PC-3 (cell line): Measurements from ENCODE around the gene C1orf21. TPM values are rescaled to one million over a fixed set of nuclear protein-coding genes. Genes with fewer than 3 reads are reported as not detected.

Source experiments
- ATAC-seq: fragments of 200-7000 bp; cut with Tn5 transposase; 2 replicates; pipeline ENCODE4 v1.9.1; 2020; ENCODE audit warnings: mild to moderate bottlenecking, moderate library complexity
- BruUV-seq: library from RNA; stranded (reverse); fragments of 400-500 nt; replicated peaks from 2 replicates; lab custom pipeline; 2021; lab: Mats Ljungman, UMichigan
- CTCF ChIA-PET: fragments of 300-600 bp; sonication (Branson Sonifier 250); formaldehyde crosslinking; loops from one replicate; lab custom pipeline; 2022; ENCODE audit warnings: antibody characterized with exemption; lab: Charles Lee
- POLR2A ChIA-PET: fragments of 300-600 bp; sonication (Branson Sonifier 250); formaldehyde crosslinking; loops from one replicate; lab custom pipeline; 2022; ENCODE audit warnings: antibody characterized with exemption; ENCODE audit not compliant: unreplicated experiment; lab: Charles Lee
- DNase-seq: peaks from one replicate; pipeline ENCODE4 v3.0.0-alpha.2; 2015
- H2AFZ ChIP-seq: fragments of 300-600 bp; sonication (generic); 2 replicates; pipeline ENCODE4 v1.6.0; 2016; ENCODE audit warnings: antibody characterized with exemption, low read length
- H3F3A ChIP-seq: fragments of 300-600 bp; sonication (generic); one replicate; pipeline ENCODE4 v1.6.0; 2017; ENCODE audit warnings: antibody characterized with exemption, low read length, control low read depth, mild to moderate bottlenecking; ENCODE audit not compliant: unreplicated experiment
- H3K27ac ChIP-seq: fragments of 300-600 bp; sonication (generic); 2 replicates; pipeline ENCODE4 v1.5.1; 2016; ENCODE audit warnings: mild to moderate bottlenecking, low read length
- H3K27me3 ChIP-seq: fragments of 300-600 bp; sonication (generic); 2 replicates; pipeline ENCODE4 v1.6.1; 2016; ENCODE audit warnings: low read length, mixed read lengths
- H3K36me3 ChIP-seq: fragments of 300-600 bp; sonication (generic); 2 replicates; pipeline ENCODE4 v1.6.1; 2016; ENCODE audit warnings: low read depth, mixed run types, low read length, mixed read lengths
- H3K4me1 ChIP-seq: fragments of 300-600 bp; sonication (generic); 2 replicates; pipeline ENCODE4 v1.5.1; 2016; ENCODE audit warnings: low read length; ENCODE audit not compliant: insufficient read depth
- H3K4me2 ChIP-seq: fragments of 300-600 bp; sonication (generic); 2 replicates; pipeline ENCODE4 v1.6.0; 2016; ENCODE audit warnings: low read length
- H3K4me3 ChIP-seq: fragments of 300-600 bp; sonication (generic); 2 replicates; pipeline ENCODE4 v1.5.1; 2016; ENCODE audit warnings: mild to moderate bottlenecking, low read length, mixed read lengths
- H3K79me2 ChIP-seq: fragments of 300-600 bp; sonication (generic); 2 replicates; pipeline ENCODE4 v1.6.1; 2017; ENCODE audit warnings: low read length, mixed read lengths
- H3K9ac ChIP-seq: fragments of 300-600 bp; sonication (generic); 2 replicates; pipeline ENCODE4 v1.6.0; 2016; ENCODE audit warnings: mild to moderate bottlenecking, low read length
- H3K9me2 ChIP-seq: fragments of 300-600 bp; sonication (generic); replicated peaks from 2 replicates; pipeline ENCODE4 v1.6.1; 2016; ENCODE audit warnings: mixed run types, low read length, mixed read lengths
- H3K9me3 ChIP-seq: fragments of 300-600 bp; sonication (generic); 2 replicates; pipeline ENCODE4 v1.6.1; 2016; ENCODE audit warnings: low read length, mixed read lengths
- H4K20me1 ChIP-seq: fragments of 300-600 bp; sonication (generic); 2 replicates; pipeline ENCODE4 v1.6.1; 2016; ENCODE audit warnings: low read length, mixed read lengths
- CTCF ChIP-seq: fragments of 300-600 bp; sonication (generic); conservative IDR thresholded peaks from 2 replicates; pipeline ENCODE4 v1.5.1; 2017; ENCODE audit warnings: antibody characterized with exemption, low read depth, mild to moderate bottlenecking, low read length
- EZH2 ChIP-seq: fragments of 300-600 bp; sonication (generic); IDR thresholded peaks from one replicate; pipeline ENCODE4 v1.6.1; 2017; ENCODE audit warnings: antibody characterized with exemption, mild to moderate bottlenecking, low read length; ENCODE audit not compliant: unreplicated experiment
- EZH2phosphoT487 ChIP-seq: fragments of 300-600 bp; sonication (generic); IDR thresholded peaks from 2 replicates; pipeline ENCODE4 v1.6.1; 2018; ENCODE audit warnings: mild to moderate bottlenecking, antibody characterized with exemption, low read length, borderline replicate concordance
- intact Hi-C: fragments of 100-400 bp; cut with micrococcal nuclease; formaldehyde crosslinking; loops from 2 replicates; pipeline ENCODE4 v1.9.0; 2023
- total RNA-seq: library from RNA; depleted of rRNA; stranded (reverse); fragments of >200 nt; gene quantifications from 2 replicates; pipeline ENCODE4 v1.2.3, GENCODE V29; 2014

Gene C1orf21
- total RNA-seq, 1 experiment from 2014 or later = 1.3 TPM

DNA sequence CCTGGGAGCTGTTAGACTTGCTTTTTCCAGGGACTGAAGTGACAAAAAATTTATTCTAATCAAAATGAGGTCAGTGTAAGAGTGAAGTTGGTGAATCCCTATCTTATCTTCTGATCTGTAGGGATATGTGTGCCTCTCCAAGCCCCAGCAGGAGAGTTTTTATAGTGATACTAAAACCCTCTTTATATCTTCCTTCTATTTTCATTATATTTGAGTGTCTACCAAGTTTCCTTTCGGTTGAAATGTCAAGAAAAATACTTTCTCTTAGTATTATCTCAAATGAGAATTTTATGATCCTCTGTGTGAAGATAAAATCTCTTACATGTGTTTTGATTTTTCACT lies 18.9 kb downstream of the C1orf21 start:
- intact Hi-C loops = no loop called here
- no peak overlapping the region for H2AFZ ChIP-seq
- no peaks in the 10 kb centered on the region for H4K20me1 ChIP-seq
- no peaks in the 10 kb centered on the region for H3K36me3 ChIP-seq
- no peak overlapping the region for H3K4me3 ChIP-seq
- H3K9ac ChIP-seq = no peak overlapping the region
- H3K79me2 ChIP-seq = 0 out of 2 replicates have a peak, but pooled peaks cover 4% of the 10 kb centered on the region
- no peak for ATAC-seq
- no peak overlapping the region for H3K4me2 ChIP-seq
- H3K27me3 ChIP-seq = no peaks in the 10 kb centered on the region
- no peaks in the 10 kb centered on the region for H3K9me3 ChIP-seq
- DNase-seq = no peak
- ChIA-PET CTCF (no interaction called here), POLR2A (no interaction called here)
- H3K4me1 ChIP-seq = peaks cover 21% of the 10 kb centered on the region
- no TSS peak for BruUV-seq
- no peaks in the 10 kb centered on the region for H3K9me2 ChIP-seq
- TF ChIP-seq EZH2 (no peak), EZH2phosphoT487 (no peak), CTCF (no peak)
- no peaks in the 10 kb centered on the region for H3F3A ChIP-seq
- no peak overlapping the region for H3K27ac ChIP-seq

- H3K27ac ChIP-seq = no peak overlapping the region
Measured at GRCh38 chr1:184406479-184406878, 19.6 kb downstream of the C1orf21 start.

More at GRCh38 chr1:184406479-184406878, 19.6 kb downstream of the C1orf21 start:
- 0 out of 2 replicates have a peak, but pooled peaks cover 4% of the 10 kb centered on the region for H3K79me2 ChIP-seq
- H2AFZ ChIP-seq = no peak overlapping the region
- CTCF ChIA-PET = no interaction called here
- H3K9me2 ChIP-seq = no peaks in the 10 kb centered on the region
- no peak for DNase-seq
- peaks cover 21% of the 10 kb centered on the region for H3K4me1 ChIP-seq
- H3K9ac ChIP-seq = no peak overlapping the region
- ATAC-seq = no peak
- no TSS peak for BruUV-seq
- H3K9me3 ChIP-seq = no peaks in the 10 kb centered on the region
- no peaks in the 10 kb centered on the region for H3F3A ChIP-seq
- H3K4me2 ChIP-seq = no peak overlapping the region
- no peak for TF ChIP-seq EZH2
- TF ChIP-seq EZH2phosphoT487 = no peak
- no peak for TF ChIP-seq CTCF
- POLR2A ChIA-PET = no interaction called here
- no peaks in the 10 kb centered on the region for H3K36me3 ChIP-seq
- intact Hi-C loops = no loop called here
- H4K20me1 ChIP-seq = no peaks in the 10 kb centered on the region
- no peak overlapping the region for H3K4me3 ChIP-seq
- H3K27me3 ChIP-seq = no peaks in the 10 kb centered on the region
